Epithelial cell of proximal tubule (primary cell): Measurements from ENCODE around the gene TTYH1. TPM values are rescaled to one million over a fixed set of nuclear protein-coding genes. Genes with fewer than 3 reads are reported as not detected.

Experiments used
- DNase-seq: peaks from one replicate; pipeline ENCODE4 v3.0.0-alpha.2; 2011; ENCODE audit warnings: low read depth
- H3K4me3 ChIP-seq: 2 replicates; pipeline ENCODE4 v1.5.1; 2011; ENCODE audit warnings: low read depth, mild to moderate bottlenecking, low read length
- total RNA-seq: library from RNA; depleted of rRNA; stranded (reverse); fragments of >200 nt; gene quantifications from 2 replicates; pipeline ENCODE4 v1.2.3, GENCODE V29; 2015
- TF ChIP-seq, protein P1 (sequence below): conservative IDR thresholded peaks from 2 replicates; pipeline ENCODE4 v1.5.1; 2012; ENCODE audit warnings: low read depth, mild to moderate bottlenecking, low read length

The TTYH1 gene
- total RNA-seq, 1 donor from 2014 or later: 3.6 TPM

DNA sequence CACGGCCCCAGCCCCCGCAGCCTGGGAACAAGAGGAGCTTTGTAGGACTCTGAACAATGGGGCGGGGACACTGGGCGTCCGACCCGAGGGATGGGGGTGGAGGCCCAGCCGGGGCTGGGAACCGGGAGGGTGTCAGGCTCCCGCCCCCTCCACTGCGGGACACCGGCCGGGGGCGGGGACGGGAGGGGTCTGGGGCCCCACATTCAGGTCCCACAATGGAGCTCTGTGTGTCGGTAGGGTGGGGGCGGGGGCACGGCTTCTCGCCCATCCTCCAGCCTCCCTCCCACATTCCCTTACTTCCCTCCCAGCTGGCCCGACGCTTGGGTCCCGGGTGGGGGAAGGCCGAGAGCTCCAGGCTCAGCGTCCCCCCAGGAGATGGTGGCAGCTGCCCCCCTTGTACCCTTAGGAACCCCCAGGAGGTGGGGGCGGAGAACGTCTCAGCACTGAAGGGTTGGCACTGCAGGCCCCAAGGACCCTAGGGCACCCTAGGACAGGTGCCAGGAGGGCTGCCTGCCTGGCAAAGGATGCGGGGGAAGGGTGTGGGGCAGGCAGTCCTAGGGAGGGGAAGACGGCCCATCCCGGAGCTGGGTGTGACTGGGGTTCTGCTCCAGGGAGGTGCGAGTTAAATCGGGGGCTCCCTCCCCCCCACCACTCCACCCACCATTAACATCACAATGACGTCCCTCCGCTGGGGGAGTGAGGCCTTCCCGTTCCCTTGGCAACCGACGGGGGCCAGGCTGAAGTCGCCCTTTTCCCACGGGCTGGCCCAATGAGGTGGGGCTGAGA, 5.3 kb downstream of the TTYH1 start:
- TF ChIP-seq, protein P1, sequence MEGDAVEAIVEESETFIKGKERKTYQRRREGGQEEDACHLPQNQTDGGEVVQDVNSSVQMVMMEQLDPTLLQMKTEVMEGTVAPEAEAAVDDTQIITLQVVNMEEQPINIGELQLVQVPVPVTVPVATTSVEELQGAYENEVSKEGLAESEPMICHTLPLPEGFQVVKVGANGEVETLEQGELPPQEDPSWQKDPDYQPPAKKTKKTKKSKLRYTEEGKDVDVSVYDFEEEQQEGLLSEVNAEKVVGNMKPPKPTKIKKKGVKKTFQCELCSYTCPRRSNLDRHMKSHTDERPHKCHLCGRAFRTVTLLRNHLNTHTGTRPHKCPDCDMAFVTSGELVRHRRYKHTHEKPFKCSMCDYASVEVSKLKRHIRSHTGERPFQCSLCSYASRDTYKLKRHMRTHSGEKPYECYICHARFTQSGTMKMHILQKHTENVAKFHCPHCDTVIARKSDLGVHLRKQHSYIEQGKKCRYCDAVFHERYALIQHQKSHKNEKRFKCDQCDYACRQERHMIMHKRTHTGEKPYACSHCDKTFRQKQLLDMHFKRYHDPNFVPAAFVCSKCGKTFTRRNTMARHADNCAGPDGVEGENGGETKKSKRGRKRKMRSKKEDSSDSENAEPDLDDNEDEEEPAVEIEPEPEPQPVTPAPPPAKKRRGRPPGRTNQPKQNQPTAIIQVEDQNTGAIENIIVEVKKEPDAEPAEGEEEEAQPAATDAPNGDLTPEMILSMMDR: no peak
- no peak overlapping the region for H3K4me3 ChIP-seq
- DNase-seq: no peak

DNA sequence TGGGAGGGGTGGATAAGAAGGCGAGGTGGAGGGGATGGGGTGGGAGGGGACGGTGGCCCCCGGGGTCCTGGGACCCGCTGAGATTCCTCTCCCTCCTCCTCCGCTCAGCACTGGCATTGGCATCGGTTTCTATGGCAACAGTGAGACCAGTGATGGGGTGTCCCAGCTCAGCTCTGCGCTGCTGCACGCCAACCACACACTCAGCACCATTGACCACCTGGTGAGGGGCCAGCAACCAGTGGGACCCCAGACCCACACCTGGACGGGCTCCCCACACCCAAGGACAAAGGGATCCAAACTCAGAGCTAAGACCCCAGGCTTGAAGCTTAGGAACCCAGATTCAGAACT, 5.9 kb downstream of the TTYH1 start:
- H3K4me3 ChIP-seq: no peak overlapping the region
- no peak for DNase-seq
- TF ChIP-seq, protein P1: no peak

DNA sequence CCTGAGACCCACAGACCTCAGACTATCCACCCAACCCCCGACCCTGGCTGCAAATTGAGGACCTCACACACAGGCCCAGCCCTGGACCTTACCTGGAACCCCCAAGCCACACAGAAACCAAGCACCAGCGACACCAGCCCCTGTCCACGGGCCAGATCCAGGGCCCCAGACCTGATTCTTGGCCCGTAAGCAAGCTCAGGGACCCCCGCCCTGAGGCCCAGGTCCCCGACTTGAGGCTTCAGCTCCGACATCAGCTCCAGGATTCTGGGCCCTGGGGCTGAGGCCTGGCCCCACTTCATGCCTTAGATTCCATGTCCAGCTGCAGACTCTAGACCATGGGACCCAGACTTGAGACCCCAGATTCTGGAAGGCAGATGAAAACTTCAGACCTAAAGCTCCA, 6.3 kb downstream of the TTYH1 start:
- no peak for DNase-seq
- H3K4me3 ChIP-seq: no peak overlapping the region
- TF ChIP-seq, protein P1: no peak

DNA sequence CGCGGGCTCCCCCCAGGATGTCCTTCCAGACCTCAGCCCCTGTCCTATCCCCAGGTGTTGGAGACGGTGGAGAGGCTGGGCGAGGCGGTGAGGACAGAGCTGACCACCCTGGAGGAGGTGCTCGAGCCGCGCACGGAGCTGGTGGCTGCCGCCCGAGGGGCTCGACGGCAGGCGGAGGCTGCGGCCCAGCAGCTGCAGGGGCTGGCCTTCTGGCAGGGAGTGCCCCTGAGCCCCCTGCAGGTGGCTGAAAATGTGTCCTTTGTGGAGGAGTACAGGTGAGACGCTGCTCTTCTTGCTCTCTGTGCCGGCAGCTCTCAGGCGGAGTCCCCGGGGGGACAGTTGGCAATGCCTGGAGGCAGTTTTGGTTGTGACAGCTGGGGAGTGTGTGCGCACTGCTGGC, 6.9 kb downstream of the TTYH1 start:
- TF ChIP-seq, protein P1: no peak
- no peak for DNase-seq
- H3K4me3 ChIP-seq: no peak overlapping the region

DNA sequence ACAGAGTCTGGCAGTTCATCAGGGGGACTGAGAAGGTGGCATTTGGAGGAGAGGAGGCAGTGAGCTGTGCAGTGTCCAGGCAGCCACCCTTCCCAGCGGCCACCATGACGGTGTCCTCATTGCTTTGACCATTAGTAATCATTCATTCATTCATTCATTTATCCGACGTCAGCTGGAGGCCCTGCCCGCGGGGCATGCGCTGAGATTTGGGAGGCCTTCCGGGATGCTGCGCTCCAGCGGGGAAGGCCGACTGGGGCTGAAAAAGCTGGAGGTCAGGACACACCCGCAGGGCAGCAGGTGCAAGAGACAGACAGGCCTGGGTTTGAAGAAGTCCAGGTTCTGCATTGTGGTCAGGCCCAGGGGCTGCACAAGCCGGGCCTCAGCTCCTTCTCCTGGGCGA, 8.9 kb downstream of the TTYH1 start:
- TF ChIP-seq, protein P1: no peak
- DNase-seq: no peak
- no peak overlapping the region for H3K4me3 ChIP-seq

DNA sequence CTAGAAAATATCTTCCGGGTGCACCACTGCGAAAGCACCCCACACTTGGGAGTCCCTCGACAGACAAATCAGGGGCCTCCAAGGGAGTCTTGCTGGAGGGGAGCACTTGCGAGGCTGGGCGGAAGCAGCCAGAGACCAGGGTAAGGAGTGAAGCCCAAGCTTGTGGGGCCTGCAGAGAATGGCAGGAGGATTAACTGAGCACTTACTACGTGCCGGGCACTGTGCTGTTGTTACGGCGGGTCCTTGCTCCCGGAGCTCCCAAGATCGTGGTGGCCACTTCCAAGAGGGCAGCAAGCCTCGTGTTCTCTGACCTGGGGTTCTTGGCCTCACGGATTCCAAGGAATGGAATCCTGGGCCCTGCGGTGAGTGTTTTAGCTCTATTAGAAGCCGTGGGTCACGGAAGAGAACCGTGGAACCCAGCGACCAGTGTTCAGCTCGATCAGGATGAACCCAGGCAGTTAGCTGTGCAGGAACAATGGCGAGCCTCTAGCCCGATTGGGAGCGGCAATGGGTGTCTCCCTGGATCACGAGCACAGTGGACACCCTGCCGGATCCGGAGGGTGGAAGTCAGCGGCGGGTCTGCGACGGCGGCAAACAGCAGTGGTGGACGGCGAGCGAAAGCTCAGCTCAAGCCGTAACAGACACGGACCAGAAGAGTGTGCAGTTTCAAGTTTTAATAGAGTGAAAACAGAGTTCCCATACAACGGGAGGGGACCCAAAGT, 9.6 kb downstream of the TTYH1 start:
- H3K4me3 ChIP-seq: no peak overlapping the region
- TF ChIP-seq, protein P1: no peak
- DNase-seq: no peak

DNA sequence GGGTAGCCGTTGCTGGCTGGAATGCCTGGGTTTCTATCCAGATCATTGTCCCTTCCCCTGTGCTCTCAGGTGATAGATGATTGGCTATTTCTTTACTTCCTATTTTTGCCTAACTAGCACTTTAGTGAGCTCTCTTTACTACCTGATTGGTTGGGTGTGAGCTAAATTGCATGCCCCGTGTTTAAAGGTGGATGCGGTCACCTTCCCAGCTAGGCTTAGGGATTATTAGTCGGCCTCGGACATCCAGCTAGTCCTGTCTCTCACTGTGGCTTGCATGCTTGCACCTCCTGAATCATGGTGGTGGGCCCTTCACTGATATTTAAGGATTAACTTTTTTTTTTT, 10.1 kb downstream of the TTYH1 start:
- DNase-seq: no peak
- TF ChIP-seq, protein P1: no peak
- no peak overlapping the region for H3K4me3 ChIP-seq
